ENCODE results near the gene SRSF10. TPM values are rescaled to one million over a fixed set of nuclear protein-coding genes. Genes with fewer than 3 reads are reported as not detected.

SRSF10 gene
- total and polyA plus RNA-seq, 2 experiments from 2014 or later = 196 to 275 TPM

- TF ChIP-seq, protein P1, sequence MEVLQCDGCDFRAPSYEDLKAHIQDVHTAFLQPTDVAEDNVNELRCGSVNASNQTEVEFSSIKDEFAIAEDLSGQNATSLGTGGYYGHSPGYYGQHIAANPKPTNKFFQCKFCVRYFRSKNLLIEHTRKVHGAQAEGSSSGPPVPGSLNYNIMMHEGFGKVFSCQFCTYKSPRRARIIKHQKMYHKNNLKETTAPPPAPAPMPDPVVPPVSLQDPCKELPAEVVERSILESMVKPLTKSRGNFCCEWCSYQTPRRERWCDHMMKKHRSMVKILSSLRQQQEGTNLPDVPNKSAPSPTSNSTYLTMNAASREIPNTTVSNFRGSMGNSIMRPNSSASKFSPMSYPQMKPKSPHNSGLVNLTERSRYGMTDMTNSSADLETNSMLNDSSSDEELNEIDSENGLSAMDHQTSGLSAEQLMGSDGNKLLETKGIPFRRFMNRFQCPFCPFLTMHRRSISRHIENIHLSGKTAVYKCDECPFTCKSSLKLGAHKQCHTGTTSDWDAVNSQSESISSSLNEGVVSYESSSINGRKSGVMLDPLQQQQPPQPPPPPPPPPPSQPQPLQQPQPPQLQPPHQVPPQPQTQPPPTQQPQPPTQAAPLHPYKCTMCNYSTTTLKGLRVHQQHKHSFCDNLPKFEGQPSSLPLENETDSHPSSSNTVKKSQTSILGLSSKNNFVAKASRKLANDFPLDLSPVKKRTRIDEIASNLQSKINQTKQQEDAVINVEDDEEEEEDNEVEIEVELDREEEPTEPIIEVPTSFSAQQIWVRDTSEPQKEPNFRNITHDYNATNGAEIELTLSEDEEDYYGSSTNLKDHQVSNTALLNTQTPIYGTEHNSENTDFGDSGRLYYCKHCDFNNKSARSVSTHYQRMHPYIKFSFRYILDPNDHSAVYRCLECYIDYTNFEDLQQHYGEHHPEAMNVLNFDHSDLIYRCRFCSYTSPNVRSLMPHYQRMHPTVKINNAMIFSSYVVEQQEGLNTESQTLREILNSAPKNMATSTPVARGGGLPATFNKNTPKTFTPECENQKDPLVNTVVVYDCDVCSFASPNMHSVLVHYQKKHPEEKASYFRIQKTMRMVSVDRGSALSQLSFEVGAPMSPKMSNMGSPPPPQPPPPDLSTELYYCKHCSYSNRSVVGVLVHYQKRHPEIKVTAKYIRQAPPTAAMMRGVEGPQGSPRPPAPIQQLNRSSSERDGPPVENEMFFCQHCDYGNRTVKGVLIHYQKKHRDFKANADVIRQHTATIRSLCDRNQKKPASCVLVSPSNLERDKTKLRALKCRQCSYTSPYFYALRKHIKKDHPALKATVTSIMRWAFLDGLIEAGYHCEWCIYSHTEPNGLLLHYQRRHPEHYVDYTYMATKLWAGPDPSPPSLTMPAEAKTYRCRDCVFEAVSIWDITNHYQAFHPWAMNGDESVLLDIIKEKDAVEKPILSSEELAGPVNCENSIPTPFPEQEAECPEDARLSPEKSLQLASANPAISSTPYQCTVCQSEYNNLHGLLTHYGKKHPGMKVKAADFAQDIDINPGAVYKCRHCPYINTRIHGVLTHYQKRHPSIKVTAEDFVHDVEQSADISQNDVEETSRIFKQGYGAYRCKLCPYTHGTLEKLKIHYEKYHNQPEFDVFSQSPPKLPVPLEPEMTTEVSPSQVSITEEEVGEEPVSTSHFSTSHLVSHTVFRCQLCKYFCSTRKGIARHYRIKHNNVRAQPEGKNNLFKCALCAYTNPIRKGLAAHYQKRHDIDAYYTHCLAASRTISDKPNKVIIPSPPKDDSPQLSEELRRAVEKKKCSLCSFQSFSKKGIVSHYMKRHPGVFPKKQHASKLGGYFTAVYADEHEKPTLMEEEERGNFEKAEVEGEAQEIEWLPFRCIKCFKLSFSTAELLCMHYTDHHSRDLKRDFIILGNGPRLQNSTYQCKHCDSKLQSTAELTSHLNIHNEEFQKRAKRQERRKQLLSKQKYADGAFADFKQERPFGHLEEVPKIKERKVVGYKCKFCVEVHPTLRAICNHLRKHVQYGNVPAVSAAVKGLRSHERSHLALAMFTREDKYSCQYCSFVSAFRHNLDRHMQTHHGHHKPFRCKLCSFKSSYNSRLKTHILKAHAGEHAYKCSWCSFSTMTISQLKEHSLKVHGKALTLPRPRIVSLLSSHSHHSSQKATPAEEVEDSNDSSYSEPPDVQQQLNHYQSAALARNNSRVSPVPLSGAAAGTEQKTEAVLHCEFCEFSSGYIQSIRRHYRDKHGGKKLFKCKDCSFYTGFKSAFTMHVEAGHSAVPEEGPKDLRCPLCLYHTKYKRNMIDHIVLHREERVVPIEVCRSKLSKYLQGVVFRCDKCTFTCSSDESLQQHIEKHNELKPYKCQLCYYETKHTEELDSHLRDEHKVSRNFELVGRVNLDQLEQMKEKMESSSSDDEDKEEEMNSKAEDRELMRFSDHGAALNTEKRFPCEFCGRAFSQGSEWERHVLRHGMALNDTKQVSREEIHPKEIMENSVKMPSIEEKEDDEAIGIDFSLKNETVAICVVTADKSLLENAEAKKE (CRISPR knock-in tag; IDR thresholded peaks at IDR 0.05) = no peak
- TF ChIP-seq POLR2AphosphoS5 (IDR thresholded peaks at IDR 0.05; ENCODE audit: low read depth) = no peak
- TF ChIP-seq ZNF331 (CRISPR knock-in tag; IDR thresholded peaks at IDR 0.05; ENCODE audit: low read depth) = no peak
- no peak for TF ChIP-seq EZH2phosphoT487 (IDR thresholded peaks at IDR 0.05; ENCODE audit: unreplicated experiment)
- no peak for TF ChIP-seq EZH2 (IDR thresholded peaks at IDR 0.05; ENCODE audit: low read depth, unreplicated experiment)
- TF ChIP-seq ZNF114 (CRISPR knock-in tag; IDR thresholded peaks at IDR 0.05) = no peak
- TF ChIP-seq STAT1 (IDR thresholded peaks at IDR 0.05; ENCODE audit: unreplicated experiment) = no peak
Measured at GRCh38 chr1:23927097-23927496, 53.0 kb downstream of the SRSF10 start (continued).

GRCh38 chr1:23925279-23925678 lies 54.8 kb downstream of the SRSF10 start:
- H3K4me3 ChIP-seq = no peak overlapping the region
- no peak overlapping the region for H3K27ac Mint-ChIP-seq
- H4K20me1 ChIP-seq (replicated peaks; ENCODE audit: insufficient read depth) = no peaks in the 10 kb centered on the region
- H3K9me2 ChIP-seq (ENCODE audit: insufficient read depth) = no peaks in the 10 kb centered on the region
- H3K9me3 Mint-ChIP-seq = no peaks in the 10 kb centered on the region
- DNase-seq (ENCODE audit: low spot score) = no peak
- H3K4me2 ChIP-seq = no peak overlapping the region
- H3K27me3 Mint-ChIP-seq (ENCODE audit: insufficient read depth, low read depth, poor library complexity) = peaks cover 3% of the 10 kb centered on the region
- H3K79me2 ChIP-seq (replicated peaks; ENCODE audit: insufficient read depth) = no peaks in the 10 kb centered on the region
- no peaks in the 10 kb centered on the region for H3K27me3 ChIP-seq (ENCODE audit: insufficient read depth)
- H3K4me1 Mint-ChIP-seq = 0 out of 3 replicates have a peak, but pooled peaks cover 3% of the 10 kb centered on the region
- no peak overlapping the region for H2AFZ ChIP-seq
- H3F3A ChIP-seq (replicated peaks; ENCODE audit: low read depth) = no peaks in the 10 kb centered on the region
- H3K36me3 ChIP-seq (ENCODE audit: insufficient read depth) = no peaks in the 10 kb centered on the region
- no peak overlapping the region for H3K4me3 Mint-ChIP-seq
- no peaks in the 10 kb centered on the region for H3K36me3 Mint-ChIP-seq (ENCODE audit: low read depth)
- no peak overlapping the region for H3K27ac ChIP-seq (ENCODE audit: low read depth)
- H3K4me1 ChIP-seq (ENCODE audit: insufficient read depth) = no peaks in the 10 kb centered on the region
- no peak for ATAC-seq
- no peak for TF ChIP-seq EZH2 (IDR thresholded peaks at IDR 0.05; ENCODE audit: low read depth, unreplicated experiment)
- TF ChIP-seq REST (IDR thresholded peaks at IDR 0.05; ENCODE audit: unreplicated experiment) = no peak
- no peak for TF ChIP-seq STAT1 (IDR thresholded peaks at IDR 0.05; ENCODE audit: unreplicated experiment)
- TF ChIP-seq JUNB (IDR thresholded peaks at IDR 0.05; ENCODE audit: unreplicated experiment) = no peak
- TF ChIP-seq ZNF331 (CRISPR knock-in tag; IDR thresholded peaks at IDR 0.05; ENCODE audit: low read depth) = no peak
- no peak for TF ChIP-seq ZNF114 (CRISPR knock-in tag; IDR thresholded peaks at IDR 0.05)
- no peak for TF ChIP-seq NANOG (IDR thresholded peaks at IDR 0.05; ENCODE audit: borderline replicate concordance)
- no peak for TF ChIP-seq EZH2phosphoT487 (IDR thresholded peaks at IDR 0.05; ENCODE audit: unreplicated experiment)
- no peak for TF ChIP-seq CREB1 (CRISPR knock-in tag; IDR thresholded peaks at IDR 0.05; ENCODE audit: low read depth)
- TF ChIP-seq, protein P2, sequence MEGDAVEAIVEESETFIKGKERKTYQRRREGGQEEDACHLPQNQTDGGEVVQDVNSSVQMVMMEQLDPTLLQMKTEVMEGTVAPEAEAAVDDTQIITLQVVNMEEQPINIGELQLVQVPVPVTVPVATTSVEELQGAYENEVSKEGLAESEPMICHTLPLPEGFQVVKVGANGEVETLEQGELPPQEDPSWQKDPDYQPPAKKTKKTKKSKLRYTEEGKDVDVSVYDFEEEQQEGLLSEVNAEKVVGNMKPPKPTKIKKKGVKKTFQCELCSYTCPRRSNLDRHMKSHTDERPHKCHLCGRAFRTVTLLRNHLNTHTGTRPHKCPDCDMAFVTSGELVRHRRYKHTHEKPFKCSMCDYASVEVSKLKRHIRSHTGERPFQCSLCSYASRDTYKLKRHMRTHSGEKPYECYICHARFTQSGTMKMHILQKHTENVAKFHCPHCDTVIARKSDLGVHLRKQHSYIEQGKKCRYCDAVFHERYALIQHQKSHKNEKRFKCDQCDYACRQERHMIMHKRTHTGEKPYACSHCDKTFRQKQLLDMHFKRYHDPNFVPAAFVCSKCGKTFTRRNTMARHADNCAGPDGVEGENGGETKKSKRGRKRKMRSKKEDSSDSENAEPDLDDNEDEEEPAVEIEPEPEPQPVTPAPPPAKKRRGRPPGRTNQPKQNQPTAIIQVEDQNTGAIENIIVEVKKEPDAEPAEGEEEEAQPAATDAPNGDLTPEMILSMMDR (conservative IDR thresholded peaks at IDR 0.05; ENCODE audit: low read depth in 2 of 2) = no peak

Measured in GM23338 (cell line).